Neural progenitor cell (in vitro differentiated cells): ENCODE results near the gene ASCC2.

Experiments used
- CTCF ChIP-seq: fragments of 200-600 bp; sonication (generic); IDR thresholded peaks from 2 replicates; pipeline ENCODE4 v1.5.1; 2017; ENCODE audit warnings: antibody characterized with exemption, mild to moderate bottlenecking
- EZH2 ChIP-seq: fragments of 200-600 bp; sonication (generic); IDR thresholded peaks from 2 replicates; pipeline ENCODE4 v1.6.1; 2017; ENCODE audit warnings: antibody characterized with exemption, mild to moderate bottlenecking, moderate library complexity

- no peak for TF ChIP-seq CTCF
- TF ChIP-seq EZH2 = no peak
These were observed 87.2 kb downstream of the ASCC2 start for GRCh38 chr22:29750559-29751538.
